GM18505 (cell line): ENCODE measurements around the gene TRIM46.
A peak's percentile ranks its signal among the peaks of the same experiment; 100 is the strongest.
"Not testable (repeated sequence)": the region's sequence is repeated elsewhere in the genome, so short reads cannot be mapped to it uniquely, and the experiment has no call there.

ENCODE experiments used
- ATAC-seq: cut with Tn5 transposase; IDR thresholded peaks from one replicate; pipeline ENCODE4 v1.9.1; 2021; ENCODE audit not compliant: unreplicated experiment
- POLR2A ChIP-seq: IDR thresholded peaks from 4 replicates; pipeline ENCODE4 v1.6.1; 2011; ENCODE audit warnings: borderline replicate concordance; ENCODE audit not compliant: insufficient read depth, insufficient read length; ENCODE audit errors: extremely low read depth

The TRIM46 gene

DNA sequence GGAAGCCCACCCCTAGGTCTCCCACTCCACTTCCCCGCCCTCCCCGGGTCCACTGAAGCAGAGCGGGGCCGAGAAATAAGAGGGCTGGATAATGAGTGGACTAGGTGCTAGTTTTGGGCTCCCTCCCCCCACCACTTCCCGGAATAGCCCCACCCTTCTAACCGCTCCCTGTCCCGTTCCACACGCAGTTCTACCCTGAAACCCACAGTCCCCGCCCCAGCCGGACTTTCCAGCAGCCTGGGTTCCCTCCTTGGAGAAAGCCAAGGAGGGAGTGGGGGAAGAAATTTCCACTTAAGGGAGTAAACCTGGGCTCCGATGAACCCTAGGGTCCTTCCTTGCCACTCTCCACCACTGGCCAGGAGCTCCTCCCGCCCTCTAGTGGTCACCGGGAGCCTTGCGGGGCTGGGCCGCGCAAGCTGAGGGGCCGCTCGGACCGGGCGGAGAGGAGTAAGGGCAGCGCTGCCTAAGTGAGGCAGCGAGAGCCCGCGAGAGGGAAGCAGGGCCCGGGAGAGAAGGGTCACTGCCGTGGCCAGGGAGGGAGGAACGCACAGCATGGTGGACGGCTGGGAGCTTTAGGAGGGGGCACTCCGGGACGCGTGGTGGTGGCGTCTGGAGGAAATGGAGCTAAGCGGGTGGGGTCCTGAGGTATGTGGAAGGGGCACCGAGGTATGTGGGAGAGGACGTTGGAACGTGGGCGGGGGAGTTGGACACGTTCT lies 19.8 kb downstream of the TRIM46 start:
- TF ChIP-seq POLR2A, result peak; percentile 15
- no peak for ATAC-seq

GRCh38 chr1:155193991-155194240 lies 20.3 kb downstream of the TRIM46 start:
- ATAC-seq, result not testable (repeated sequence)

DNA sequence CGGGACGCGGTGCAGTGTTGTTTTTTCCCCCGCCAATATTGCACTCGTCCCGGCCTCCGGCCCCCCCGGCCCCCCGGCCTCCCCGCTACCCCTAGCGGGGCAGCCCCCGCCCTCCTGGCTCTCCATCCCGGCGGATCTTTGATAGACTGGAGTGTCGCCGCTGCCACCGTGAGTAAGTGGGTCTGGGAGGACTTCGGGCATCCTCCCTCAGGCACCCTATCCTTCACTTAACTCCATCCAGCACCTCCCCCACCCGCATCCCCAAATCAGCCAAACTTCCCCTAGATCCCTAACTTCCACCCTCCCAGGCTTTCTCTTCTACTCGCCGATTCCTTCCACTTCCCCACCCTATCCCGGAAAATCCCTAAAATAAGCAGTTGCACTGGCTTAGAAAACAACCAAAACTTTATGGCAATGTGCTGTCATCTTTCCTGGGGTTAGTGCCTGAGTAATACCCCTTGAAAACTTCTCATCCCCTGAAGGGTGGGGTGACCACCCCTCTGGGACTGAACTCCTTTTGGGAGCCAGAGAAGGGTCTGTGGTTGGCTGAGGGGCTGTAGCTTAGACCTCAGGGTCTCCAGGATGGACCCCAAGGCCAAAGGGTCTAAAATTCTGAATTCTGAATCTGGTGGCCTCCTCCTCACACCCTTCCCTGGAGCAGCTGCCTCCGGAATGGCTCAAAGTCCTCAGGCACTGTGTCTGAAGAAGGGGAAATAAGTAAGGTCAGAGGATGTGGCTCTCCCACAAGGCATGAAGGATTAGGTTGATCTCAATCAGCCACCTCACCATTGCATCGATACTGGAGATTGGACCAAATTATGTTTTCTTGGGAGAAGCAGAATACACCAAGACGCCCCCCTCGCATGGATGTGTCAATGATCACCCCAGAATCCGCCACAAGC lies 21.8 kb downstream of the TRIM46 start:
- no peak for ATAC-seq
- TF ChIP-seq POLR2A, result no peak

GRCh38 chr1:155196103-155196892 lies 22.6 kb downstream of the TRIM46 start:
- no peak for TF ChIP-seq POLR2A
- ATAC-seq, result no peak

- no peak for TF ChIP-seq POLR2A
- no peak for ATAC-seq
These were observed 23.4 kb downstream of the TRIM46 start for GRCh38 chr1:155196893-155197638.

DNA sequence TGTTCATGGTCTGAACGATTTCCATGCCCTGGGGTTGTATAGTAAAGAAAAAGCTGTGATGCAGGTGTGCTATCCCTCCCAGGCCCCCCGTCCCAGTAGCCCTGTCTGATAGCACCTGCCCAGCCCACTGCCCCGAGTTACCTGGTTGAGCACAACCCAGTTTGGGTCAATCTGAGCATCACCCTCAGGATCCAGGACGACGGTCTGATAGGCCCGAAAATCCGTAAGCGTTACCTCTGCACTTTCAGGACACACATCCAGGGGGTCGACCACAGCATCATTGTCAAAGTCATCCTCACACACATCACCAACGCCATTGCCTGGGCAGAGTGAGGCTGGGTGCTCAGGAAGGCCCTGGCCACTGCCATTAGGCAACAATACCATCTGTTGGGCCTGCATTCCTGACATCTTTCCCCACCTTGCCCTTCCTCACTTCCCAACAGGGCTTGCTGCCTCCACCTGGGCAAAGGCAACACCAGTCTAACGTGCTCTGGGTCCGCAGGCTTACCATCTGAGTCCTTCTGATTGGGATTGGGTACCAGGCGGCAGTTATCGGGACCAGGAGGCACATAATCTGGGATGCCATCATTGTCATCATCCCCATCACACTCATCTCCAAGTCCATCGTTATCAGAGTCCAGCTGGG lies 24.4 kb downstream of the TRIM46 start:
- TF ChIP-seq POLR2A, result no peak
- no peak for ATAC-seq

- no peak for TF ChIP-seq POLR2A
- ATAC-seq, result no peak
These were observed 24.9 kb downstream of the TRIM46 start for GRCh38 chr1:155198547-155198906.

DNA sequence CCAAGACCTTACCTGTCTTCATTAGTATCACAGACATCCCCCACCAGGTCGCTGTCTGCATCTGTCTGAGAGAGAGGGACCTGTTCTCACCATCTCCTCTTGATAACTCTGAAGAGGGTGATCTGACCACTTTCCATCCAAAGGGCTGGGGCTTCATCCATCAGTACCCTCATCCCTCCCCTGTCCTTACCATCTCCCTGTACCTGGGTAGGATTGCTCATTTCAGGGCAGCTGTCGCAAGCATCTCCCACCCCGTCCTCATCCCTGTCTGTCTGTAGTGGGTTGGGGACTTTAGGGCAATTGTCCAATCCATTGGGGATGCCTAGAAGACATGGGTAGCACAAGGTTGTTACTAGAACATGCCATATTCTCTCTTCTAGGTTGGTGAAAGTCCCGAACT lies 26.1 kb downstream of the TRIM46 start:
- no peak for ATAC-seq
- TF ChIP-seq POLR2A, result no peak

DNA sequence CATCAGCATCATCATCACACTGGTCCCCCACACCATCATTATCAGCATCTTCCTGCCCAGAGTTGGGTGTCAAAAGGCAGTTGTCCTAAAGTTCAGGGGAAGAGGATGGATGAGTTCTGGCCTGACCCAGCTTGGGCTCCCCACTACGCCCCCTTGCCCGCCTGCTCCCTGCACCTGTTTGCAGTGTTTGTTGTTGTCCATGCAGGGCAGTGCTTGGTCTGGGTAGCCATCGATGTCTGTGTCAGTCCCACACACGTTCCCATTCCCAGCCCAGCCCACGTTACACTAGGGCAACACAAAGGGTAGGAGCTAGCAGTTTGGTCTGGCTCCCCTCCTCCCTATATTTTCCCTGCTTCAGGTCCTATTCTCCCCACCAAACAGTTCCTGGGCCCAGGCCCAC lies 27.3 kb downstream of the TRIM46 start:
- TF ChIP-seq POLR2A, result no peak
- no peak for ATAC-seq

DNA sequence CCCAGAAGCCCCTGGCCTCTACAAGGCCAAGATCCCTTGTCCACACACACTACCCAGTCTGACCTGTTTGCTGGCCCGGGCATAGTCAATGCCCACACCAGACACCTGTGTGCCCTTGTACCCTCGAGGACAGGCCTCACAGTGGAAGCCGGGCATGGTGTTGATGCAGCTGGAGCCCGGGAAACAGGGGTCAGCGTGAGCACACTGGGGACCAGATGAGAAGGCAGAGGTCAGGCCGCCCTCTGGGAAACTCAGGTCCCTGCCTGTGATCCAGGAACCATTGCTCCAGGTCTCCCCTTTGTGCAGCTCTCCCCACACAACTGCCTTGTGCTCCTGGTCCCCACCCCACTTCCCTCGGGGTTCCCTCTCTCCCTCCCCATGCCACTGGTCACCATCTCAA lies 28.5 kb downstream of the TRIM46 start:
- ATAC-seq, result no peak
- no peak for TF ChIP-seq POLR2A

- no peak for ATAC-seq
- no peak for TF ChIP-seq POLR2A
These were observed 29.3 kb downstream of the TRIM46 start for GRCh38 chr1:155202731-155203515.

DNA sequence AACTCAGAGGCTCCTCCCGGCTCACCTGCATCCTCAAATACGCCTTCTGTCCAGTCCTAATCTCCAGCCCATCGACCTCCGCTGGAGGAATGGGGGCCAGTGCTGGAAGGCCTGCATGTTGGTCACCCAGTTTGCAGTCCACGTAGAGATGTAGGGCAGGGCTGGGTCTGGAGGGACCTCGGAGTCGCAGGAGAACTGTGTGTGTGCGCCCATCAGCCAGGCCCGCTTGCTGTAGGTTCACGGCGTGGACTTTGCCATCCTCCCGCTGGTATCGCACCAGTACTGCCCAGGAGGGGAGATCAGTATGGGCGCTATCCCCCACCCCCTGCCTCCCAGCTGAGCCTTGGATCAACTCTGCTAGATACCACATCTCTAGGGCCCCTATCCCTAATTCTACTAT lies 31.4 kb downstream of the TRIM46 start:
- TF ChIP-seq POLR2A, result no peak
- no peak for ATAC-seq
